SK-N-DZ (cell line): Measurements from ENCODE around the gene CPXM1. TPM values are rescaled to one million over a fixed set of nuclear protein-coding genes. Genes with fewer than 3 reads are reported as not detected.
"Not testable (repeated sequence)": the region's sequence is repeated elsewhere in the genome, so short reads cannot be mapped to it uniquely, and the experiment has no call there.

Experiments used
- DNase-seq: peaks from one replicate; pipeline ENCODE4 v3.0.0-alpha.2; 2015; ENCODE audit warnings: low spot score
- polyA plus RNA-seq, 2 experiments: library from polyadenylated mRNA; depleted of rRNA; stranded (reverse); fragments of >200 nt; gene quantifications; 2 replicates each; pipeline ENCODE4 v1.2.3, GENCODE V29; 2014

Gene CPXM1
- polyA plus RNA-seq (2014; cell fraction: cytosol; rRNA removed), result 59.3 and 66.7 TPM in 2 replicates
- polyA plus RNA-seq (2014; cell fraction: nucleus; rRNA removed), result 339 and 340 TPM in 2 replicates

DNA sequence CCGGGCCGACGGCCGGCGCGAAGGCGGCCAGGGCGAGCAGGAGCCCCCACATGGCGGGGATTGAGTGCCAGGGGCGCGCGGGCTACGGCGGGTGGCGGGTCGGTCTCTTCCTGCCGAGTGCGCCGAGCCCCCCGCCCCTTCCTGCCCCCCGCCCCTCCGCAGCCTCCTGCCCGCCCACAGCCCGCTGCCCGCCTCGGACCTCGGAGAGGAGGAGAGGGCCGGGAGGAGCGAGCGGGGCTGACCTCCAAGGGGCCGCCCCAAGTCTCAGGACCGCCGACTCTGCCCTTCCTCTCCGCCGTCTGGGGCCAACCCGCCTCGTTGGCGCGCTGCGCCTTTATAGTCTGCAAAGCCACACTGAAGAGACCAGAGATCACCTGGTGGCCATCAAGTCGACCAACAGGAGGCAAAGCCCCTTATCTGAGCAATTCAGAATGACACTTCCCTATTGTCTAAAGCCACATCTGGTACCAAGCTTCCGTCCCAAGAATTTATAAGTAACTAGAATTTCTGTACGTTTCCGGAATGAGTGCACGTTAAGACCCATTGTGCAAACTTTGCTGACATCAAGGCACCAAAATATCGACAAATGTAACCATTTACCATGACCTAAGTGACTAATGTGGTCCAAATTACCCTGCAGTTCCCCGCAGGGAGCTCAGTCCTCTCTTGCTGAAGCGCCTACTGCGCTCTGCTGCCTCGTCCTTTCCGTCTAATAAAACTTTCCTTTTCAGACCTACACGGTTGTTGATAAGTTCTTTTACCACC, at the start of gene CPXM1:
Gene CPXM1, minus strand, starts transcription at position 107 of the 765 bp plus-strand sequence. Its CDS starts 55 bp downstream, at position 52.
- DNase-seq, result peak; percentile 82

DNA sequence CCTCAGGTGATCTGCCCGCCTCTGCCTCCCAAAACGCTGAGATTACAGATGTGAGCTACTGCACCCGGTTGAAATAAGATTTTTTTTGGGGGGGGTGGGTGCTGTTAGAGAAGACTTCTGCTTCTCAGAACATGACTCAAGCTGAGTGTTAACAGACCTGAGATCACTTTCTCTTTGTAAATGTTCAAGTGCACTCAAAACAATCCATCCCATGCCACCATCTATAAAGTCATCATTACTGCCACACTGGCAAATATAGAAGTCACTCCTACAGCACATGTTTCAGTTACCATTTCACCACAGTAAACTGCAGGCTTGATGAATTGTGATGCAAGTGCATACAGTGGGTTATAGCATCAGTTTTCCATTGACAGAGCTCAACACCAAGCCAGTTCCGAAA, 49.1 kb upstream of the CPXM1 start:
- DNase-seq, result no peak

DNA sequence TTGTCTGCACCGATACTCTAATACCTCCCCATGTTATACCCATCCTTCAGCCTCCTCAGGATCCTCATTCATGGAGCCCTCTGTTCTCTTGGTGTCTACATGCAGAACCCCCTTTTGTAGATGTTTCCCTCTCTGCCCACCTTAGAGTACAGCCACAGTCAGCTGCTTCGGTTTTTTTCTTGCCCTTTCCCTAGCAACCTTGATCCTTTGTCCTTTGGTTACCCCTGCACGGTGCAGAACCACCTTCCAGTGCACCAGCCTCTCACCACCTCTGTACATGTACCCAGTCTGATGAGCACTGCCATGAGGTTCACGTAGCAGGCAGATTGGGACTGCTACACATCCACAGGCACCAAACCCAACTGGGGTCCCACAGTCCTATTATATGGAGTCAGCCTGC, 47.4 kb upstream of the CPXM1 start:
- DNase-seq, result no peak

DNA sequence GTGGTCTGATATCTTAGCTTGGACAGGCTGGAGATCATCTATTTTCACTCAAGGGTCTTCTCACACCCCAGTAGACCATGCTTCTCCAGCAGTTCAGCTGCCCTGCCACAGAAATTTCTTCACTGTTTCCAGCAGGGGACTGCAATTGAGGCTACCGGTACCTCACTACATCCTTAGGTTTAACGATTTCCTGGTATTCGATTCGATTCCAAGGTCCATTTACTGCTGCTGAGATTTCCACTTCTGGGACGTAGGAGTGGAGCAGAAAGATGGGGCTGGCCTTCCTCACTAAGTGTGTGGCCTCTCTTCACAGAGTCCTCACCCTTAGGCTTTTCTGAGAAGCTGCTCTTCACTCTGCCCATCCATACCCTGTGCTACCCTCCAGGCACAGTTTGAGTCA, 46.3 kb upstream of the CPXM1 start:
- no peak for DNase-seq

DNA sequence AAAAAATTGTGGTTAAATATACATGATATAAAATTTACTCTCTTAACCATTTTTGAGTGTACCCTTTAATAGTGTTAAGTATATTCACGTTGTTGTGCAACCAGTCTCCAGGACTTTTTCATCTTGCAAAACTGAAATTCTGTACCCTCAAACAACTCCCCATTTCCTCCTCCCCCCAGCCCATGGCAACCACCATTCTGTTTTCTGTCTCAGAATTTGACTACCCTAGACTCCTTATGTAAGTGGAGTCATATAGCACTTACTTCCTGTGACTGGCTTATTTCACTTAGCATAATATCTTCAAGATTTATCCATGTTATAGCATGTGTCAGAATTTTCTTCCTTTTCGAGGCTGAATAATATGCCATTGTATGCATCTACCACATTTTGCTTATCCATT, 45.2 kb upstream of the CPXM1 start:
- no peak for DNase-seq

DNA sequence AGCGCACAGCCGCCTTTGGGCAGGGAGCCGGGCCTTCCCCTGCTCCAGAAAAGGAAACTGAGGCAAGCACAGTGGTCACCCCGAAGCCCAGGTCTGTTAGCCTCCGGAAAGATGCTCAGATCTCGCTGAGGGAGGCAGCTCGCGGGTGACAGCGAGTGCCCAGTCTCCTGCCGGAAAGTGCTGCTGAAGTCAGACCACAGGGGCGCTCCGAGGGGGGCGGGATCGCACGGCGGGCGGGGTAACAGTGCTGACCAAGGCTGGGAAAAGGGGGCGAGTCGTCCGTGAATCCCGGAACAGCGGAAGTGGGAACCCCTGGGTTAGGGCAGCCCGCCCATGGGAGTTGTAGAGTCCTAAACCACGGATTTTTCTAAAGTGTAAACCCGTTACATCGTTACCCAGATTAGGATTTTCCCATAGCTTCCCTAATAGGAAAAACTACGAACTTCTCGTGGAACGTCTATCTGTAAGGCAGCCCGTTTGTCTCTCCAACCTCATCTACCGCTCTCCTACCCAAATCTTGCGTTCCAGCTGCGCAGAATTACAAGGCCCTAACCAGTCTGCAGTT, 40.6 kb upstream of the CPXM1 start:
- DNase-seq, result peak; percentile 35

DNA sequence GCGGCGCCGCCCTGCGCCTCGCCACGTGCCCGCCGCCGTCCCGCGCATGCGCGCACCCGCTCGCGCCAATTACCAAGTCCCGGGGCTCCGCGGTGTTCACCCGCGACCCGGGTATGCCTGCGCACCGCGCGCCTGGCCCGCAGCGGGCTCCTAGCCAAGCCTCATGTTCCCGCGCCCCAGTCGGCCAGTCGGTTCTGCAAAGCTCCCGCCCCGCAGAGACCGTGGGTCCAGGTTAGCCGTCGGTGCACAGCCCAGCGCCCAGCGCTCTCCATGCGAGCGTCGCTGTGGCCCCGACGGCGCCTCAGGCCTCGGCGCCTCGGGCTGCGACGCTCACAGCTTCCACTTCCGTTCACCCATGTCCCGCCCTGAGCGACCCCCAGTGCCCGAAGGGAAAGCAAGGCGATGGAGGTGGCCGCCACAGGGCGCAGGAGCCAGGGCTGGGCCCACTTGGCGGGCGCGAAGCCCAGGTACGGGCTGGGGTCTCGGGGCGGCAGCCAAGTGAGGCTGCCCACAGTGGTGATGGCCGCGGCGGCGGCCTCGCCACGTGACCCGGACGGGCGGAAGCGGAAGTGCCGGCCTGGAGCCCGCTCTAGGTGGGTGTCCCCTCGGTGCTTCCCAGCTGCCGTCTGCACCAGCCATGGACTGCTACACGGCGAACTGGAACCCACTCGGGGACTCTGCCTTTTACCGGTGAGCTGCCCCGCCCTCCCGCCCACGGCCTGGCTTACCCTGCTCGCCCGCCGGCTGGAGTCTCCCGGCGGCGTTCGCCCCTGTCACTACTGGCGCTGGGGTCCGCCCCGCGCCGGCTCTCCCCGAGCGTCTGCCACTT, 39.9 kb upstream of the CPXM1 start, which contains the start of the genes PCED1A and VPS16:
Gene PCED1A, minus strand, starts transcription at position 518 of the 829 bp plus-strand sequence. CDS start 743 bp downstream, outside the sequence.
Gene VPS16, plus strand, starts transcription at position 608 of the 829 bp plus-strand sequence. Its CDS starts 30 bp downstream, at position 638.
- peak; percentile 86 for DNase-seq

DNA sequence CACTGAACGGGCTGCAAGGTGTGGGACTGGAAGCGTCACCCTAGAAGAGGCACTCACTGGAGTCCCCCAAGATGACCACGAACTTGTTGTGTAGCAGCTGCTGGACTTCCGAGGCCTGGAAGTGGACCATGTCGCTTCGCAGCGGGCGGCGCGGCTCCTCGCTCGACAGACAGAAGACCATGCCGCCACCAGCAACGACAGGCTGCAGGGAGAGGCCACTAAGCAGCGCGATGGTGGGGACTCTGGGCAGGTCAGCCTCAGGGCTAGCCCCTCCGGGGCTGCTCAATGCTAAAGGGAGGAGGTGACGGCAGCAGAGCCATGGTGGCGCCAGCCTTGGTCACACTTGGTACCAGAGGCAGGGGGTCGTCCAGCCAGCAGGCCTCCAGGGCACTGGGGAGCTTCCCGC, 39.3 kb upstream of the CPXM1 start:
- no peak for DNase-seq

DNA sequence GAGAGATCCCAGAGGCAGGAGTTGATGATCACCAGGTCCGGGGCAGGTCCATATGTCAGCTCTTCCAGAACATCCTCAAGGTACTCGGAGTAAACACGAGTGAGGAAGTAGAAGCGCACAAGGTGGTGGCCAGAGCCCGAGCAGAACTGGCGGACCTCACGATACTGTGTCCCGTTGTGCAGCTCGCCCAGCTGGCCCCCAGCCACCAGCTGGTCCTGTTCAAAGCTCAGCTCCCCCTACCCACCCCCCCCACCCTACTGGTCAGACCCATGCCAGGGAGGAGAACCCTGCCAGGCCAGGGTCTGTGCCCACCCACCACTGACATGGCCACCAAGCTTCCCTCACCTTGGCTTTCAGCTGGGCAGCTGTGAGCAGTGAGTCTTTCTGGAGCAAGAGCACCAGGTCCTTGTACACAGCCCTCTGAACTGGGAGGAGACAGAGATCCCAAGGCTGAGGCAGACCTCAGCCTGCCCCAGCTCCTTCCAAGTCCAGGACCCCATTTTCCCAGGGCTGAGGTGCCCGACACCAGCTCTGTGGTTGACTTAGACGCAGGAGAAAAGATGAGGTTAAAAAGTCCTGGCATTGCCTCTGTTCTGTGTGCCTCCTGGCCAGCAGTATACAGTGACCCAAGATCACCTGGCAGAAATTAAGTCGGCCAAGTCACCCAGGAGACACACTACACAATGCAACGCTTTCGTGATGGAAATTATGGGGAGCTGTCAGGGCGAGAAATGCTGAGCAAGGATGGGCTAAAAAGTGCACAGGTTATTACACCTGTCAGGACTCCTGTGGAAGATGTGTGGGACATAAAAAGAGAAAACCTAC, 38.6 kb upstream of the CPXM1 start:
- DNase-seq, result no peak

DNA sequence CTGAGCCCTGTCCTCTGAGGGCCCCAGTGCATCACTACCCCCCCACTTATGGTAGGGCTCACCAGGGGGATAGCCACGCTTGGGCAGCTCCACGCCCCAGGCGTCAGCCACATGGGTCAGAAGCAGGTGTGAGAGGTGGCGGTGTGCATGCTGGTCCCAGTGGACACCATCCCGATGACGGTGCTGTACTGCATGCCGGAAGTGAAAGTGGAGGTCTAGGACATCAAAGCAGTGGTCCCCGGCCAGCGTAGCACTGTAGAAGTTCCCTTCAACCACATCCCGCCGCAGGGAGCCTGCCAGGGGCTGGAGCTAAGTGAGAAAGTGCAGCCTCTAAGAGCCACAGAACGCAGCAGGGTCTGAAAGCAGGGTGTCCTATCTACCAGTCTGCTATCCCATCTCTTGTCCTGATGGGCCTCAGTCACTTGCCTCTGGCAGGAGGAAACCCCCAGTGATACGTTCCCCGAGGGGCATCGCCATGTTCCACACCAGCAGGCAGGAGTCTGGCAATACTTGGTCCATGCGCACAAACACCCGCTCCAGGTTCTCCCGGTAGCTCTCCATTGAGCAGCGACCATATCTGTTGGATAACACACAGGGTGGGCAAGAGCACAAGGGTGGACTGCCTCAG, 37.9 kb upstream of the CPXM1 start:
- no peak for DNase-seq

DNA sequence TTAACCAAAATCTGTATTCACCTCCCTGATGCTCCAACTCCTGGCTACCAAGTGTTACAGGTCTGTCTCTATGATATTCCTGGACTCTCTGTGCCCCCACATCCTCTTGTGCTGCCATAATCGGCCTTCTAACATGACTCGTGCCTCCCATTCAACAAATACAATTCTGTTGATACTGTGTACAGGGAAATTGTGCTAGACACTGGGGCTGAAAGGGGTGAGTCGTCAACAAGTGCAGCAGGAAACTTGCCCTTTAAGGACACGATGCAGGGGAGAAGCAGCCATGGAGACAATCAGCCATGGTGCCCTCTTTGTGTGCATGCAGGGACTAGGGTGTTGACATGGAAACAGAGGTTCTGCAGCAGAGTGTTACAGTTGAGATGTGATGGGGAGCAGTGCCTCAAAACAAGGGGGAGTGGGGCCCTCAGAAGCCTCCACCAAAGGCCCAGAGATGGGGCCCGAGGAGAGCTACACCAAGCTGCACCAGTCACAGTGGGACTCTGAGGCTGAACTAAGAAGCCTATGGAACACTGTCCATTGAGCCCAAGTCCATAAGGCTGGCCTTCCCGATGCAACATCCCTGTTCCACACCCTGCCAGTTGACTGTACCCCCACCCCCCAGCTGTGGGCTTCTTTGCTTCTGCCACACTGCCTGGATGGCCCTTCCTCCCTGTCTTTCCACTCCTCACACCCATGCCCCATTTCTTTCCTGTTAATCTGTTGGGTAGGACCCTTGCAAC, 37.0 kb upstream of the CPXM1 start:
- no peak for DNase-seq

DNA sequence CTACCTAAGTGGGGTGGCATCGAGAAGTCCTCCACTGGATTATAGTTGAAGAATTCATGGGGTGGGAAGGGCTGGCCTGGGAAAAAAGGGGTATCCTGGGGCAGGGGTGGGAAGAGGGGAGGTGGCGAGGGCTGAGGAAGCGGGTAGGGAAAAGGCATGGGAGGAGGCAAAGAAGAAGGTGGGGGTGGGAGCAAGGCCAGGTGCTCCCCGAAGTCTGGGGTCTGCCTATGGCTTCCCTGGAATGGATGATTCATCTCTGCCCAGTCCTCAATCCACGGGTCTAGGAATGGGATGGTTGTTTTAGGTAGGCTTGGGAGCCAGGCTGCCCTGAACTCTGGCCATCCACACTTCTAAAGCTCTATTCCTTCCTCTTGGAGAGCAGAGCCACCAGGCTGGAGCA, 35.6 kb upstream of the CPXM1 start:
- no peak for DNase-seq

DNA sequence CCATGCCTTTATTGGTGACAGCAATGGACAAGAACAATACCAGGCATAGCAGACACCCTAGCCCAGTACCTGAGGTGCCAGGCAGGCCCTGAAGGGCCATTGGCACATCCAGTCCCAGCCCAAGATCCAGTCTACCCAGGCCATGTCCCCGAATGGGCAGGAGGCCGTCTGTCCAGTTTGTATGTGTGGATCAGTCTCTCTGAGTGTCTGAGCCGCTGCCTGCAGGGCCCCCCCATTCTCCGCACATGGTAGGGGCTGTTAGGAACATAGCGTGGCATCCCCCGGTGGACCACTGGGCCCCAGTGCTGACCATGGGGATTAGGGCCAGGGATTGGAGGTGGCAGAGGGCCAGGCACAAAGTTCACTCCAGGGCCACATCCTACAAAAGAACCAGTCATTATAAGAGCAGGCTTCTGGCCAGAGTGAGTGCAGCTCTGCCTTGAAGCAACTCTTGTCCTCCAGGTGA, 34.9 kb upstream of the CPXM1 start:
- no peak for DNase-seq

DNA sequence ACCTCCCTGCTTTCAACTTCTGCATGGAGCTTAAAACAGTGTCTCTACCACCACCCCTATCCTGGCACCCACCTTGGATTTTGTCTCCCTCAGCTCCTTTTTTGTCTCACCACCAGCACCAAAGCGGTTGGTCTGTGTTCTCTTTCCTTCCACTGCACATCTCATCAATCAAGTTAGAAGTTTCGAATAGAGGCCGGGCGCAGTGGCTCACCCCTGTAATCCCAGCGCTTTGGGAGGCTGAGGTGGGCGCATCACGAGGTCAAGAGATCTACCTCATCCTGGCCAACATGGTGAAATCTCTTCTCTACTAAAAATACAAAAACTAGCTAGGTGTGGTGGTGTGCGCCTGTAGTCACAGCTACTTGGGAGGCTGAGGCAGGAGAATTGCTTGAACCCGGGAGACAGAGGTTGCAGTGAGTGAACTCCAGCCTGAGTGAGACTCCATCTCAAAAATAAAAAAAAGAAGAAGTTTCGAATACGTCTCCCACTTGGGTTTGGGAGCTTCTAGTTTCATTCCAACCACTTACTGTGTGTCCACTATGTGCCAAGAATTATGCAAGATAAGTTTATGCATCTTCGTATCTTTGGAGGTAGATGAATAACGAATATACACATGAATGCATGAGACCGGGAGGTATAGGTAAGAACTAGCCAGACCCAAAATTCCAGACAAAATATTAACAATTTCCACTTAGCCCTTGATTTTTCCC, 34.1 kb upstream of the CPXM1 start:
- no peak for DNase-seq

DNA sequence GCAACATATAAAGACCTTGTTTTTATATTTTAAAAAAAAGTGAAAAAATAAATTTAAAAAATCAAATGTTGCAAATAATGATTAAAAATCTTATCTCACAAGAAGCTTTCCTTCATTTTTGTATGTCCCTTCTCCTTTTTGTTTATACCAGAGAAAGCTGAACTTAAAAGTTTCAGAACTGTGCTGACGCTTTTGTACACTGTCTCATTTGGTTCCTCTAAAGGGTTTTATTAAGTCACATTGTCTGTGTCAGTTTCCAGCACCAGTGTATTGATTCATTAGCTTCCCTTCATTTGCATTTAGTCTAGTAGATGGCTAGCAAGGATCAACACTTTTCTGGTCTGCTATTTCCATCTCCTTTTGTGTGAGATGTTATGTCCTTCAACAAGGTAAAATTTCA, 33.3 kb upstream of the CPXM1 start:
- DNase-seq, result no peak

DNA sequence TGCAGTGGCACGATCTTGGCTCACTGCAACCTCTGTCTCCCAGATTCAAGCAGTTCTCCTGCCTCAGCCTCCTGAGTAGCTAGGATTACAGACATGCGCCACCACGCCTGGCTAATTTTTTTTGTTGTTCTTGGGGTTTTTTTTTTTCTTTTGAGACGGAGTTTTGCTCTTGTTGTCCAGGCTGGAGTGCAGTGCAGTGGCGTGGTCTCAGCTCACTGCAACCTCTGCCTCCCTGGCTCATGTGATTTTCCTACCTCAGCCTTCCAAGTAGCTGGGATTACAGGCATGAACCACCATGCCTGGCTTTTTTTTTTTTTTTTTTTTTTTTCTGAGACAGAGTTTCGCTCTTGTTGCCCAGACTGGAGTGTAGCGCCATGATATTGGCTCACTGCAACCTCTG, 30.8 kb upstream of the CPXM1 start:
- not testable (repeated sequence) for DNase-seq

DNA sequence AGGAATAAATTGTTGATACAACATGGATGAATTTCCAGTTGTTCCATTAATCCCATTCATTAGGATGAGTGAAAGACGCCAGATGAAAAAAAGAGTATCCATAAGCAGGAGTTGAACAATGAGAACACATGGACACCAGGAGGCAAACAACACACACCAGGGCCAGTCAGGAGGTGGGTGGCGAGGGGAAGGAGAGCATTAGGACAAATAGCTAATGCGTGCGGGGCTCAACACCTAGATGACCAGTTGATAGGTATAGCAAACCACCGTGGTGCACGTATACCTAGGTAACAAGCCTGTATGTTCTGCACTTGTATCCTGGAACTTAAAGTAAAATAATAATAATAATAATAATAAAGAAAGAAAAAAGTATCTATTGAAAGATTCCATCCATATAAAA, 28.9 kb upstream of the CPXM1 start:
- no peak for DNase-seq

DNA sequence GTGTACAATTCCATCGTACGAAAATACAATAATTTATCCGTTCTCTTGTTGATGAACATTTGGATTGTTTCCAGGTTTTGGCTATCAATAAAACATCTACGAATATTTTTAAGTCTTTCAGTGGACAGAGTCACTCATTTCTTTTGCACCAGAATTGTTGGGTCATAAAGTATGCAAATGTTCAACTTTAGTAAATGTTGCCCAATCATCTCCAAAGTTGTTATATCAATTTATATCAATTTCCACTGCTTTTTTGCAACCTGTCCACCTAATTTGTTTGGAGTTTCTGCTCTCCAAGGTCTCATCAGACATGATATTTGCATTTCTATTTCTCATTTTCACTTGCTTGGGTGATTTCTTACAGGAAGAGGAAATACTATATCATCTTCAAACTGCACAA, 26.2 kb upstream of the CPXM1 start:
- no peak for DNase-seq

DNA sequence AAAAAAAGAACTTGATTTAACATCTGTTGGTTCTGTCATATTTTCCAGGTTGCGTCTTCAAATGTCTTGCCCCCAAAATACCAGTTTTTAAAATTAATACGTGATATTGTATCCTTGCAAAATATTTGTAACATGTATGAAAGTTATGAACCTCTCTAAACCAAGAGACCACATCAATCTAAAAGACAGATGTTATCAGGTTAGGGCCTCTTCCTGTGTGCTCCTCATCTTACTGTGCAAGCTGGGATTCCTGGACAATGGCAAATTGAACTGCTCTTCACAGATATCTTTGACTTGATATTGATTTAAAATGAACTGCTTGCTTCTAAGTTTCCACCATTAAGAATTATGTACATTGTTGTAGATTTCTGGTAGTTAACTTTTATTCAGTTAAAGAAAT, 25.3 kb upstream of the CPXM1 start:
- DNase-seq, result no peak
